Osteocyte (in vitro differentiated cells): ENCODE measurements around the gene ACOT6. TPM values are rescaled to one million over a fixed set of nuclear protein-coding genes. Genes with fewer than 3 reads are reported as not detected.
A peak's percentile ranks its signal among the peaks of the same experiment; 100 is the strongest.
"Not testable (repeated sequence)": the region's sequence is repeated elsewhere in the genome, so short reads cannot be mapped to it uniquely, and the experiment has no call there.

Experiments used
- DNase-seq: peaks from one replicate; pipeline ENCODE4 v3.0.0; 2021; ENCODE audit warnings: mixed read lengths; ENCODE audit not compliant: unreplicated experiment; ENCODE audit errors: extremely low spot score
- H3K27ac Mint-ChIP-seq: one replicate; pipeline ENCODE4 v1.8.0; 2021; ENCODE audit warnings: mild to moderate bottlenecking, mixed read lengths; ENCODE audit not compliant: unreplicated experiment
- H3K27me3 Mint-ChIP-seq: one replicate; pipeline ENCODE4 v1.8.0; 2021; ENCODE audit warnings: mixed read lengths; ENCODE audit not compliant: unreplicated experiment
- H3K36me3 Mint-ChIP-seq: one replicate; pipeline ENCODE4 v1.8.0; 2021; ENCODE audit warnings: mixed read lengths; ENCODE audit not compliant: unreplicated experiment
- H3K4me1 Mint-ChIP-seq: one replicate; pipeline ENCODE4 v1.8.0; 2021; ENCODE audit warnings: mixed read lengths; ENCODE audit not compliant: unreplicated experiment
- H3K4me3 Mint-ChIP-seq: one replicate; pipeline ENCODE4 v1.8.0; 2021; ENCODE audit warnings: mild to moderate bottlenecking, moderate library complexity, mixed read lengths; ENCODE audit not compliant: unreplicated experiment
- H3K9me3 Mint-ChIP-seq: one replicate; pipeline ENCODE4 v1.8.0; 2021; ENCODE audit warnings: mixed read lengths; ENCODE audit not compliant: unreplicated experiment
- total RNA-seq: library from RNA; stranded (reverse); gene quantifications from 2 replicates; pipeline ENCODE4 v1.2.1, GENCODE V29; 2021
- TF ChIP-seq, protein P1 (sequence below): fragments of 200-600 bp; sonication (generic); IDR thresholded peaks from 2 replicates; pipeline ENCODE4 v1.5.0; 2021; ENCODE audit warnings: antibody characterized with exemption, mild to moderate bottlenecking, moderate library complexity

Gene ACOT6
- total RNA-seq, 1 donor from 2014 or later: not detected

DNA sequence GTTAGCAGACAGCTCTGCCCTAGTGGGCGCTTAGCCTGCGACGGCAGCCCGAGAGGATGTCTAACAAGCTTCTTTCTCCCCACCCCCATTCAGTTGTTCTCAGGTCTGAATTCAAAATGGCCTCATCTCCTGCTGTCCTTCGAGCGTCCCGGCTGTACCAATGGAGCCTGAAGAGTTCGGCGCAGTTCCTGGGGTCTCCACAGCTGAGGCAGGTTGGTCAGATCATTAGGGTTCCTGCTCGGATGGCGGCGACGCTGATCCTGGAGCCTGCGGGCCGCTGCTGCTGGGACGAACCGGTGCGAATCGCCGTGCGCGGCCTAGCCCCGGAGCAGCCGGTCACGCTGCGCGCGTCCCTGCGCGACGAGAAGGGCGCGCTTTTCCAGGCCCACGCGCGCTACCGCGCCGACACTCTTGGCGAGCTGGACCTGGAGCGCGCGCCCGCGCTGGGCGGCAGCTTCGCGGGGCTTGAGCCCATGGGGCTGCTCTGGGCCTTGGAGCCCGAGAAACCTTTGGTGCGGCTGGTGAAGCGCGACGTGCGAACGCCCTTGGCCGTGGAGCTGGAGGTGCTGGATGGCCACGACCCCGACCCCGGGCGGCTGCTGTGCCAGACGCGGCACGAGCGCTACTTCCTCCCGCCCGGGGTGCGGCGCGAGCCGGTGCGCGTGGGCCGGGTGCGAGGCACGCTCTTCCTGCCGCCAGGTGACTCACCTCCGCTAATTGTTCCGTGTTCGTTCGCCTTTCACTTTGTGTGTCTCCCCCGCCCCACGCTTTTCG, 42.9 kb upstream of the ACOT6 start, which contains the start of gene ACOT2:
Gene ACOT2 (plus strand): TSS at position 29 of the 774 bp plus-strand sequence. CDS start 28 bp downstream, at position 57.
- peaks cover 17% of the 10 kb centered on the region for H3K36me3 Mint-ChIP-seq
- peak within 1 kb of the TSS; percentile 91 for H3K4me3 Mint-ChIP-seq
- H3K27me3 Mint-ChIP-seq, H3K9me3 Mint-ChIP-seq: not testable (repeated sequence)
- DNase-seq: peak; percentile 92
- TF ChIP-seq, protein P1, sequence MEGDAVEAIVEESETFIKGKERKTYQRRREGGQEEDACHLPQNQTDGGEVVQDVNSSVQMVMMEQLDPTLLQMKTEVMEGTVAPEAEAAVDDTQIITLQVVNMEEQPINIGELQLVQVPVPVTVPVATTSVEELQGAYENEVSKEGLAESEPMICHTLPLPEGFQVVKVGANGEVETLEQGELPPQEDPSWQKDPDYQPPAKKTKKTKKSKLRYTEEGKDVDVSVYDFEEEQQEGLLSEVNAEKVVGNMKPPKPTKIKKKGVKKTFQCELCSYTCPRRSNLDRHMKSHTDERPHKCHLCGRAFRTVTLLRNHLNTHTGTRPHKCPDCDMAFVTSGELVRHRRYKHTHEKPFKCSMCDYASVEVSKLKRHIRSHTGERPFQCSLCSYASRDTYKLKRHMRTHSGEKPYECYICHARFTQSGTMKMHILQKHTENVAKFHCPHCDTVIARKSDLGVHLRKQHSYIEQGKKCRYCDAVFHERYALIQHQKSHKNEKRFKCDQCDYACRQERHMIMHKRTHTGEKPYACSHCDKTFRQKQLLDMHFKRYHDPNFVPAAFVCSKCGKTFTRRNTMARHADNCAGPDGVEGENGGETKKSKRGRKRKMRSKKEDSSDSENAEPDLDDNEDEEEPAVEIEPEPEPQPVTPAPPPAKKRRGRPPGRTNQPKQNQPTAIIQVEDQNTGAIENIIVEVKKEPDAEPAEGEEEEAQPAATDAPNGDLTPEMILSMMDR: peak; percentile 29
- peaks cover 33% of the 10 kb centered on the region for H3K4me1 Mint-ChIP-seq
- H3K27ac Mint-ChIP-seq: peak within 1 kb of the TSS; percentile 99

DNA sequence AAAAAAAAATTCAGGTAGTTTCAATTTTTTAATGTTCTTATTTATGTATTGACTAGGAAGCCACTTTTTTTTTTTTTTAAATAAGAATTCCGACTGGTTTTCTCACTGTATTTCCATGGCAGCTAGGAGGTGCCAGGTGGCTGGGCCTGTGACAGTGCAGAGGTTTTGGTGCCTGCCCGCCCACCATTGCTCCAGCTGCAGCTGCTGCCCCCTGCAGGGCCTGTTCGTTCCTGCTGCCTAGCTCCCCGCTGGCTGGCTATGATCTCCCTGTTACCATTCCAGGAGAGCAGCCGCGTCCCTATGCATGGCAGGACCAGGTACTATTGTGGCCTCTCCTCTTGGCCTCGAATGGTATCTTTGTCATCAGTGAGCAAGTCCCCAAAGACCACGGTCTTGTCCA, 41.4 kb upstream of the ACOT6 start:
- TF ChIP-seq, protein P1: peak; percentile 65
- peak overlapping the region; percentile 91 for H3K4me3 Mint-ChIP-seq
- peak; percentile 90 for DNase-seq
- not testable (repeated sequence) for H3K27ac Mint-ChIP-seq, H3K9me3 Mint-ChIP-seq, H3K27me3 Mint-ChIP-seq
- peaks cover 16% of the 10 kb centered on the region for H3K36me3 Mint-ChIP-seq
- H3K4me1 Mint-ChIP-seq: peaks cover 33% of the 10 kb centered on the region

DNA sequence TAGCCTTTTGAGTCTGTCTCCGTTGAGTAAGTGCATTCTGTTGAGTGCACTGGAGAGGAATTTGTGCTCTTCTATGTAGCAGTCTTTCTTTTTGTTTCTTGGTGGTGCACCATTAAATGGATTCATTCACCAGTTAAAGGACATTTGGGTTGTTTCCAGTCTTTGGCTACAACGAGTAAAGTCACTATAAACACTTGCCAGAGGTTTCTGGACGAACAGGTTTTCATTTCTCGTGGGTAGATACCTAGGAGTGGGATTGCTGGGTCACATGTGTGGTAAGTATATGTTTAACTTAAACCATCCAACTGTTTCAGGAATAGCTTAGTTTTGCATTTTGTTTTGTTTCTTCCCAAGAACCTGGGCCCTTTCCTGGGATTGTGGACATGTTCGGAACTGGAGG, 39.3 kb upstream of the ACOT6 start:
- not testable (repeated sequence) for DNase-seq, H3K27ac Mint-ChIP-seq, H3K27me3 Mint-ChIP-seq, H3K9me3 Mint-ChIP-seq, H3K4me3 Mint-ChIP-seq
- Mint-ChIP-seq H3K36me3 (peaks cover 18% of the 10 kb centered on the region), H3K4me1 (peaks cover 25% of the 10 kb centered on the region)

DNA sequence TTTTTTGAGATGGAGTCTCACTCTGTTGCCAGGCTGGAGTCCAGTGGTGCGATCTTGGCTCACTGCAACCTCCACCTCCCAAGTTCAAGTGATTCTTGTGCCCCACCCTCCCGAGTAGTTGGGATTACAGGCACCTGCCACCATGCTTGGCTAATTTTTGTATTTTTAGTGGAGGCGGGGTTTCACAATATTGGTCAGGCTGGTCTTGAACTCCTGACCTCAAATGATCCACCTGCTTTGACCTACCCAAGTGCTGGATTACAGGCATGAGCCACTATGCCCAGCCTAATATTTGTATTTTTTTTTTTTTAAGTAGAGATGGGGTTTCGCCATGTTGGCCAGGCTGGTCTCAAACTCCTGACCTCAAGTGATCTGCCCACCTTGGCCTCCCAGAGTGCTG, 38.6 kb upstream of the ACOT6 start:
- Mint-ChIP-seq H3K4me1 (peaks cover 17% of the 10 kb centered on the region), H3K36me3 (peaks cover 18% of the 10 kb centered on the region)
- not testable (repeated sequence) for DNase-seq, H3K9me3 Mint-ChIP-seq, H3K4me3 Mint-ChIP-seq, H3K27ac Mint-ChIP-seq, H3K27me3 Mint-ChIP-seq

DNA sequence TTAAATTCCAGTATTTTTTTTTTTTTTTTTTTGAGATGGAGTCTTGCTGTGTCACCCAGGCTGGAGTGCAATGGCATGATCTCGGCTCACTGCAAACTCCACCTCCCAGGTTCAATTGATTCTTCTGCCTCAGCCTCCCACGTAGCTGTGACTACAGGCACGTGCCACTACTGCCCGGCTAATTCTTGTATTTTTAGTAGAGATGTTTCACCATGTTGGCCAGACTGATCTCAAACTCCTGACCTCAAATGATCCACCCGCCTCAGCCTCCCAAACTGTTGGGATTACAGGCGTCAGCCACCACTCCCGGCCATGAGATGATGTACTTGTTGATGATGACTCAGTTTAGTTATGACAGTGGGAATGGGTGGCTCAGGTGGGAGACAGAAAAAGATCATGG, 38.1 kb upstream of the ACOT6 start:
- H3K4me1 Mint-ChIP-seq: peaks cover 14% of the 10 kb centered on the region
- H3K27me3 Mint-ChIP-seq, H3K4me3 Mint-ChIP-seq, H3K9me3 Mint-ChIP-seq, DNase-seq, H3K27ac Mint-ChIP-seq: not testable (repeated sequence)
- H3K36me3 Mint-ChIP-seq: peaks cover 18% of the 10 kb centered on the region

DNA sequence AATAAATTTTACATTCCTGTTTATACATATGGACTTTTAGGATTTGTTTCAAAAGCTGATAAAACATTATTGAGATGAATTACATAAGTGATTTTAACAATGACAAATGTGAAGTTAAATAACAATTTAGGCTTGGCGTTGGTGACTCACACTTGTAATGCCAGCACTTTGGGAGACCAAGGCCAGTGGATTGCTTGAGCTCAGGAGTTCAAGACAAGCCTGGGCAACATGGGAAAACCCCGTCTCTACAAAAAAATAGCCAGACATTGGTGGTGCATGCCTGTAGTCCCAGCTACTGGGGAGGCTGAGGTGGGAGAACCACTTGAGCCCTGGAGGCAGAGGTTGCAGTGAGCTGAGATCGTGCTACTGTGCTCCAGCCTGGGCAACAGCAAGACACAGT, 35.9 kb upstream of the ACOT6 start:
- Mint-ChIP-seq H3K4me3 (no peak overlapping the region), H3K4me1 (peaks cover 3% of the 10 kb centered on the region), H3K36me3 (peaks cover 22% of the 10 kb centered on the region), H3K9me3 (no peaks in the 10 kb centered on the region), H3K27me3 (no peaks in the 10 kb centered on the region), H3K27ac (no peak overlapping the region)
- no peak for DNase-seq
- TF ChIP-seq, protein P1: no peak

DNA sequence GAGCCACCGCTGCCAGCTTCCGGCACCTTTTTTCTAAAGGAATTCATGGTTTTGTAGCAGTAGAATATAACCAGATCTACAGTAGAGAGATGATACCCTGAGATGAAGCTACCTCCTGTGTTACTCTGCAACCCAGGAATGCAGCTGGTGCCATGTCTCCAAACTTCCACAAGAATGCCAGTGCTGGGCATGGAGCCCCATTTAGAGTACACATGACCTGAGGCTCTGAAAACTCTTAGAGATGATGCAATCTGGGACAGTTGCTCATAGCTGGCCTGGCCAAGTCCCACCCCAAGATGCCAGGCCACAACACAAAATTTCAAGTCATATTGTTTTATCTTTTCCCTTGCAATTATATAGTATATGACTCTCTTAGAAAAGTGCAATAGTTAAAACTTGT, 35.1 kb upstream of the ACOT6 start:
- H3K27ac Mint-ChIP-seq, H3K9me3 Mint-ChIP-seq, H3K4me1 Mint-ChIP-seq, H3K4me3 Mint-ChIP-seq, H3K27me3 Mint-ChIP-seq, DNase-seq: not testable (repeated sequence)
- peaks cover 22% of the 10 kb centered on the region for H3K36me3 Mint-ChIP-seq

DNA sequence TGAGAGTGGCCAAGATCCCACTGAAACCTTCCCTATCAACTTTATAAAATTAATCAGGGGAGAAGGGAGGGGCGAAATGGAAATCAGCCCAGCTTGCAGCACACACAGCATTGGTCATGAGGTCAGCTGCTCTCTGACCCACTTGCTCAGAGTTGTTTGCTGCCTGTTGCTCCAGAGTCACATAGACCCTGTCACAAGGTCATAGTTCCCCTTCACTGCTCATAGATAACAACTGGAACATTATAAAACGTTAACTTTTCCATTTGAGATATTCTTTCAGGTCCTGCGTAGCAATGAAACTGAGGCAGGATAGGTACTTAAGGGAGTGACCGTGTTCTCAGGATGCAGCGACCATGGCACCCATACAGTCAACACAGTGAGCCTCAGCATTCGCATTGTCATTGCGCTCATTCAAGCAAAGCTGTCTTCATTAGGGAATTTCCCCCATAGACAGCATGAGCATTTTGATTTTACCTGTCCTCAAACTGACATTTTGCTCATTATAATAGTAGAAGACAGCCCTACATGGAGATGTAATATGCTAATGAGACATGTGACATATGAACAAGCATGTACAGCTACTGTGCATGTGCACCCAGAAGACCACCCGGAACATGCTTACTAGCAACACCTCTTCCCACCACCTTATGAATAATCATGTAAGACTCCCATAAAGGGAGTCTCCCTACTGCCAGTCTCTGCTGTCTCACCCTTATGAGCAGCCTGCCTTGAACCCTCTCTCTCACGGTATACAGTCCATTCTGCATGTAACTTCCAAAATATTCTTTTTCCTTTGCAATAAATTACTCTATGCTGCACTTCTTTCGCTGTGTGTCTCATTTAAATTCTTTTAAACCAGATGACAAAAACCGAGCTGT, 30.0 kb upstream of the ACOT6 start:
- H3K4me1 Mint-ChIP-seq, H3K27me3 Mint-ChIP-seq, H3K9me3 Mint-ChIP-seq, H3K36me3 Mint-ChIP-seq, H3K4me3 Mint-ChIP-seq, DNase-seq, H3K27ac Mint-ChIP-seq: not testable (repeated sequence)
